Measurements from ENCODE around the gene SSNA1. TPM values are rescaled to one million over a fixed set of nuclear protein-coding genes. Genes with fewer than 3 reads are reported as not detected.

SSNA1 gene
- total and polyA plus RNA-seq, 7 donors: 39.6 to 122 (median 93.2) TPM

- 80 to 91% methylated on average over 10 of the region's 10 CpGs for WGBS, 2 donors
- Histone ChIP-seq H3K4me1 (peaks cover 0 to 33% (median 27%) of the 10 kb centered on the region in 4 donors), H3K27ac (no peak overlapping the region), H3K4me3 (no peak overlapping the region), H3K36me3 (peaks cover 0 to 25% (median 10%) of the 10 kb centered on the region in 4 donors), H3K9me3 (no peaks in the 10 kb centered on the region), H3K27me3 (no peaks in the 10 kb centered on the region)
- DNase-seq: no peak
- intact Hi-C loops (cut with DNase I): no loop called here
- TF ChIP-seq POLR2AphosphoS5 (IDR thresholded peaks at IDR 0.05) (no peak), EP300 (IDR thresholded peaks at IDR 0.05) (no peak), POLR2A (IDR thresholded peaks at IDR 0.05) (no peak)
- TF ChIP-seq, protein P1, sequence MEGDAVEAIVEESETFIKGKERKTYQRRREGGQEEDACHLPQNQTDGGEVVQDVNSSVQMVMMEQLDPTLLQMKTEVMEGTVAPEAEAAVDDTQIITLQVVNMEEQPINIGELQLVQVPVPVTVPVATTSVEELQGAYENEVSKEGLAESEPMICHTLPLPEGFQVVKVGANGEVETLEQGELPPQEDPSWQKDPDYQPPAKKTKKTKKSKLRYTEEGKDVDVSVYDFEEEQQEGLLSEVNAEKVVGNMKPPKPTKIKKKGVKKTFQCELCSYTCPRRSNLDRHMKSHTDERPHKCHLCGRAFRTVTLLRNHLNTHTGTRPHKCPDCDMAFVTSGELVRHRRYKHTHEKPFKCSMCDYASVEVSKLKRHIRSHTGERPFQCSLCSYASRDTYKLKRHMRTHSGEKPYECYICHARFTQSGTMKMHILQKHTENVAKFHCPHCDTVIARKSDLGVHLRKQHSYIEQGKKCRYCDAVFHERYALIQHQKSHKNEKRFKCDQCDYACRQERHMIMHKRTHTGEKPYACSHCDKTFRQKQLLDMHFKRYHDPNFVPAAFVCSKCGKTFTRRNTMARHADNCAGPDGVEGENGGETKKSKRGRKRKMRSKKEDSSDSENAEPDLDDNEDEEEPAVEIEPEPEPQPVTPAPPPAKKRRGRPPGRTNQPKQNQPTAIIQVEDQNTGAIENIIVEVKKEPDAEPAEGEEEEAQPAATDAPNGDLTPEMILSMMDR (IDR thresholded peaks at IDR 0.05): no peak
These were observed 3.9 kb downstream of the SSNA1 start for GRCh38 chr9:137192448-137192780.

DNA sequence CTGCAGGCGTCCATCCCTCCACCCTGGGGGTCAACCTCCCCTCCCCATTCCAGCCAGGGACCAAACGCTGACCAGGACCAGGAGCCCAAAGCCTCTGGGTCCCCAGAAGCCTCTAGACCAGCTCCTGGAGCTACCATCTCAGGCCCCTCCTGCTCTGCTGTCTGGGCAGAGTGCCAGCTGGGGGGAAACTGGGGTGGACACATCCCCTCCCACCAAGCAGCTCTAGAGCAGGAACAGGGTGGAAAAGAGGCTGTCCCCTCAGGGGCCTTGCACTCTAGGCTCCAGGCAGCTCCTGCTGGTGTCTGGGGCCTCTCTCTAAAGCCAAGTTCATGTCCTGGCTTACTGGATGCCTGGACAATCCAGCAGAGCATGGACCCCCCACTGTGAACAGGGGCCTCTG, 4.4 kb downstream of the SSNA1 start:
- intact Hi-C loops (cut with DNase I): no loop called here
- Histone ChIP-seq H3K27ac (no peak overlapping the region), H3K36me3 (peaks cover 0 to 25% (median 9%) of the 10 kb centered on the region in 4 donors), H3K4me3 (no peak overlapping the region), H3K27me3 (no peaks in the 10 kb centered on the region), H3K4me1 (peaks cover 0 to 33% (median 27%) of the 10 kb centered on the region in 4 donors), H3K9me3 (no peaks in the 10 kb centered on the region)
- 88 to 91% methylated on average over 2 of the region's 2 CpGs for WGBS, 2 donors
- TF ChIP-seq, protein P1 (IDR thresholded peaks at IDR 0.05): no peak
- no peak for TF ChIP-seq POLR2A (IDR thresholded peaks at IDR 0.05)
- TF ChIP-seq EP300 (IDR thresholded peaks at IDR 0.05): no peak
- DNase-seq: no peak

GRCh38 chr9:137193771-137194170, 5.3 kb downstream of the SSNA1 start:
- TF ChIP-seq POLR2A (IDR thresholded peaks at IDR 0.05): no peak
- TF ChIP-seq POLR2AphosphoS5 (IDR thresholded peaks at IDR 0.05): no peak
- TF ChIP-seq, protein P1 (IDR thresholded peaks at IDR 0.05): no peak
- TF ChIP-seq EP300 (IDR thresholded peaks at IDR 0.05): no peak
- no peak overlapping the region for H3K4me3 ChIP-seq
- no peaks in the 10 kb centered on the region for H3K27me3 ChIP-seq
- intact Hi-C loops (cut with DNase I): no loop called here
- 77 to 84% methylated on average over 14 of the region's 14 CpGs for WGBS, 2 donors
- H3K4me1 ChIP-seq: peaks cover 0 to 38% (median 34%) of the 10 kb centered on the region in 4 donors
- no peaks in the 10 kb centered on the region for H3K9me3 ChIP-seq
- no peak for DNase-seq
- peaks cover 0 to 25% (median 9%) of the 10 kb centered on the region in 4 donors for H3K36me3 ChIP-seq
- no peak overlapping the region for H3K27ac ChIP-seq

DNA sequence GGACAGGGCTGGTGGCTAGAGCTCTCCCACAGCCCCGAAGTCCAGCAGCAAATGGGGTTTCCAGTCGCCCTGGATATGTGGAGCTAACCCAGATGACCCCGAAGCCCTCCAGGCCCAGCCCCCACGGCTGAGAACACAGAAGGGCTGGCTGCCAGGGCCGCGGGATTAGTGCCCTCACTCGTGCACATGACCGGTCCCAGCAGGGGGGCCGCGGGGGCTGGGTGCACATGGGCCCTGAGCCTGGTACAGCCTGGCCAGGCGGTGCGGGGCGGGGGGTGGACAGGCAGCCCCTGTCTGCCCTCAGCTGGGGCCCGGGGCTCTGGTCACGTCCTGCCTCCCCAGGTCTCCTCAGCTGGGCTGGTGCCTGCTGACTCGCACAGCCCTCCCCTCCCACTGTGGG, 5.9 kb downstream of the SSNA1 start:
- no peak for DNase-seq
- H3K27ac ChIP-seq: no peak overlapping the region
- intact Hi-C loops (cut with DNase I): no loop called here
- 18 to 67% methylated on average over 16 of the region's 16 CpGs for WGBS, 2 donors
- TF ChIP-seq POLR2A (IDR thresholded peaks at IDR 0.05) (no peak), EP300 (IDR thresholded peaks at IDR 0.05) (no peak), POLR2AphosphoS5 (IDR thresholded peaks at IDR 0.05) (no peak)
- TF ChIP-seq, protein P1 (IDR thresholded peaks at IDR 0.05): no peak
- H3K27me3 ChIP-seq: no peaks in the 10 kb centered on the region
- H3K4me3 ChIP-seq: no peak overlapping the region
- peaks cover 0 to 25% (median 9%) of the 10 kb centered on the region in 4 donors for H3K36me3 ChIP-seq
- H3K4me1 ChIP-seq: peaks cover 0 to 38% (median 36%) of the 10 kb centered on the region in 4 donors
- no peaks in the 10 kb centered on the region for H3K9me3 ChIP-seq

DNA sequence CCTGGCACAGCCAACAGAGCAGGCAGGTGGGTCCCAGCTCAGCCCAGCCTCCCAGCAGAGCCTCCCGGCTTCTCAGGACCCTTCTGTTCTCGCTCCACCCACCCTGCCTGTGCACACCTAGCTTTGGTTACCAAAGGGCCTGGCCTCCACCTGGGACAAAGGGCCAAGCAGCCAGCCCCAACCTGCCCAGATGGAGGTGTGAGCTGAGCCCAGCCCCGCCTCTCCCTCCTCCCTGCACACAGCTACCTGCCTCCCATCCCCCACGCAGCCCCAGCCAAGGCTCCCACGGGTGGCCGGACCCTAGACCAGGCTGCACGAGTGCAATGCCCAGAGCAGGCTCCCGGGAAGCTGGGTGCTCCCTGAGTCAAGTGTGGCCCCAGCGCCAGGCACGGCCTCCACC, 6.4 kb downstream of the SSNA1 start:
- Histone ChIP-seq H3K36me3 (peaks cover 0 to 24% (median 8%) of the 10 kb centered on the region in 4 donors), H3K9me3 (no peaks in the 10 kb centered on the region), H3K27ac (no peak overlapping the region), H3K27me3 (no peaks in the 10 kb centered on the region), H3K4me3 (no peak overlapping the region), H3K4me1 (peaks cover 0 to 38% (median 36%) of the 10 kb centered on the region in 4 donors)
- no peak for DNase-seq
- TF ChIP-seq, protein P1 (IDR thresholded peaks at IDR 0.05): no peak
- no peak for TF ChIP-seq POLR2A (IDR thresholded peaks at IDR 0.05)
- no peak for TF ChIP-seq EP300 (IDR thresholded peaks at IDR 0.05)
- no peak for TF ChIP-seq POLR2AphosphoS5 (IDR thresholded peaks at IDR 0.05)
- 15 to 66% methylated on average over 10 of the region's 10 CpGs for WGBS, 2 donors
- intact Hi-C loops (cut with DNase I): no loop called here
